Left ventricle myocardium superior (tissue), 1 donor: ENCODE results near the gene CCDC178. TPM values are rescaled to one million over a fixed set of nuclear protein-coding genes. Genes with fewer than 3 reads are reported as not detected.

ENCODE experiments used
- ATAC-seq: fragments of 200-7000 bp; cut with Tn5 transposase; one replicate; pipeline ENCODE4 v1.9.1; 2020; ENCODE audit warnings: mild to moderate bottlenecking, moderate library complexity
- DNase-seq: peaks from one replicate; pipeline ENCODE4 v3.0.0-alpha.2; 2020
- intact Hi-C: fragments of 100-400 bp; cut with micrococcal nuclease; formaldehyde crosslinking; loops from one replicate; pipeline ENCODE4 v1.11.0; 2022
- total RNA-seq: library from RNA; stranded (reverse); fragmentation: NEBNext Ultra II Directional; extraction: Animal tissue kit (Norgen Biotek cat#: 25700); gene quantifications from one replicate; pipeline ENCODE4 v1.2.1, GENCODE V29; 2021
- donor health status: DM: no; HTN: yes; CAD: no; lungs with severe emphysema.

Gene CCDC178
- total RNA-seq, 1 donor from 2014 or later: 0.55 TPM

DNA sequence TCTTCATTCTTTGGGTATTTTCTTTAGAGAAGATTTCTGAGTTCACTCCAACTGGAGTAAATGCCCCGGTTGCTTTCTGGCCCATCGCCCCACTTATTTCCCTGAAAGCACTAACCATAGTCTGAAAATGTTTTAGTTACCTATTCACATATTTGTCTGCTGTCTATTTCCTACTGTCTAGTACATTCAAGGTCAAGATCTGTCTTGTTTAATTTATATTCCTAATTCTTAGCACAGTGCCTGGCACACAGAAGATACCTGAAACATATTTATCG, 533.3 kb downstream of the CCDC178 start:
- ATAC-seq (no peak), DNase-seq (no peak)
- intact Hi-C loops: no loop called here

DNA sequence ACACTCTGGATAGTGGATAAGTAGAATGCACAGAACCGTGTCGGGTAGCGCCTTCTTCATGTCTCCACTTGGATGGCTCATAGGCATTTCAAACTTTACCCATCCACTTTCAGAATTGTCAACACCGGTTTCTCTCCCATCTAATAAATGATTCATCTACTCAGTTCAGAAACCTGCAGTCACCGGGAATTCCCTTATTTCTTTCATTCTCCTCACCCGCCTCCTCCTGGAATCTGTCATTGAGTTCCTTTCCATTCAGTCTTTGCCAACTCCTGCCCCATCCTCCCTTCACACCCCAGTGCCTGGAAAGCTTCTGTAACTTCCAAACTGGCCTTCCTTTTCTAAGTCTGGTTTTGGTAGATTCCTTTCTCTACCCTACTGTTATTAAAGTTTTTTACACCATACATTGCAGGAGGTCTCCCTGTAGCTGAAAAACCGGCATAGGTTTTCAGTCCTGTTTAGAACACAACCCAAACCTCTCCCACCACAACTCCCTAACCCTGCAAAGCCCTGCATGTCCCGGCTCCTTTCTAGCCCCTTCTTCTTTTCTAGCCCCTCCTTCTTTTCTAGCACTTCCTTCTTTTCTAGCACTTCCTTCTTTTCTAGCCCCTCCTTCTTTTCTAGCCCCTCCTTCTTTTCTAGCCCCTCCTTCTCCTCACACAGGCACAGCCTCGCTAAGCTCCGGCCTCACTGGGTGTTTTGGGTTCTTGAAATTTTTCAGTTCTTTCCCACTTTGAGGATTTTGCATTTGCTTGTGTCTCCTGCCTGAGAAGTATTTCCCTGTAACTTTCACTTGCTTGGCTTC, 533.8 kb downstream of the CCDC178 start:
- DNase-seq: no peak
- intact Hi-C loops: no loop called here
- no peak for ATAC-seq

DNA sequence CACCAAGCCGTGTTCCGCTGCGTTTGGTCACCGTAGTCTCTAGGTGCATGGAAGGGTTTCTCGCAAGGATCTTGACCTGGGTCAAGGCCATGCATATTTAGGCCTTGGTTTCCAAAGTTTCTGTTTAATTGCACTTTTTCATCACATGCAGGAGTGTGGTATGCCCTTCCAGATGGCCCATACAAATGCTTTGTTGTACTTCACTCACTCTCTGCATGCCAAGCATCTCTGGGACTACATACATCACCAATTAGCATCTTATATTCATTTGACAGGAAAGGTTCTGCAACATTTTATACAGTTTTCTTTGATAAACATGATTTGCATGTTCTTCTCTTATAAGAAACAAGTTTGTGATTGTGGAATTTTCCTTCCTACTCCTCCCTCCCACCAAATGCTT, 534.9 kb downstream of the CCDC178 start:
- DNase-seq (no peak), ATAC-seq (no peak)
- intact Hi-C loops: no loop called here

DNA sequence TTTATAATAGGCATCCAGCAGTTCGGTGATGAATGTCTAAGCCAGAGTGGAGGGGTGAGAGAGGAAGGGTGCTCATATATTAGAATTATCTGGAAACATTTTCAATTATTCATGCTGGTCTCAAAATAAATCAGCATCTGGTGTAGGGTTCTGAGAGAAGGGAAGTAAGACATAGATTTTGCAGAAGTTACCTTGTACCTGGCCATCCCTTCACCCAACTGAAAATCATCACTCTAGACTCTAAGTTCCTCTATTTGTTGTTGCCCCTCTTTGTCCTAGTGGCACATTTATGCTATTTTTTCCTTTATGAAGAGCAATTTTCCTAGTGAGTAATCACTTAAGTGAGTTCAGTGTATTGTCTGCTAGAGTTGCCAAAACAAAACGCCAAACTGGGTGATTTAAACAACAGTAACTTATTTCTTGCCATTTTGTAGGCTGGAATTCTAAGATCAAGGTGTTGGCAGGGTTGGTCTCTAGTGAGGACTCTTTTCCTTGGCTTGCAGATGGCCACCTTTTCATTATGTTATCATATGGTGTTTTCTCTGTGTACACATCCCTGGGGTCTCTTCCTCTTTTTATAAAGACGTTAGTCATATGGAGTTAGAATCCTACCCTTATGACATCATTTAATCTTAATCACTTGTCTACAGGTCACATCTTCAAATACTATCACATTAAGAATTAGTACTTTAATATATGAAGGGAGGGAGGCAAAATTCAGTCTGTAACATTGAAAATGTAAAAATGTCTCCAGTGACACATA, 537.8 kb downstream of the CCDC178 start:
- intact Hi-C loops: no loop called here
- DNase-seq (no peak), ATAC-seq (no peak)

DNA sequence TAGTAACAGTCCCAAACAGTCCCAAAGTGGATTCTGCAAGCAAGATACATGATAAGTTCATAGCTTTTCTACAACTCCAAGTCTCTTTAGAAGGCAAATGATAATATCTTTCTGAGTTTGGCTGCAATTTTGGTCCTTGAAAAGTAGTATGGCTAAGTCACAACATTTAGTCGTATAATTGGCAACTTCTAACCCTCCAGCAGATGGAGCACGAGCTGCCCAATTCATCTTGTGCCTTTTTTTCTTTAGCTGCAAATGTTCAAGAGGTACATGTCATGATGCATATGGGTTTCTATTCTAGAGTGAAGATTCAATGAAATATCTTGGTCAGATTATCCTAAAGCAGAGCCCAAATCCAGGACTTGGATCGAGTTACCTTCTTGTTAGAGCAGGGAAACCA, 540.7 kb downstream of the CCDC178 start:
- no peak for DNase-seq
- intact Hi-C loops: no loop called here
- ATAC-seq: no peak

DNA sequence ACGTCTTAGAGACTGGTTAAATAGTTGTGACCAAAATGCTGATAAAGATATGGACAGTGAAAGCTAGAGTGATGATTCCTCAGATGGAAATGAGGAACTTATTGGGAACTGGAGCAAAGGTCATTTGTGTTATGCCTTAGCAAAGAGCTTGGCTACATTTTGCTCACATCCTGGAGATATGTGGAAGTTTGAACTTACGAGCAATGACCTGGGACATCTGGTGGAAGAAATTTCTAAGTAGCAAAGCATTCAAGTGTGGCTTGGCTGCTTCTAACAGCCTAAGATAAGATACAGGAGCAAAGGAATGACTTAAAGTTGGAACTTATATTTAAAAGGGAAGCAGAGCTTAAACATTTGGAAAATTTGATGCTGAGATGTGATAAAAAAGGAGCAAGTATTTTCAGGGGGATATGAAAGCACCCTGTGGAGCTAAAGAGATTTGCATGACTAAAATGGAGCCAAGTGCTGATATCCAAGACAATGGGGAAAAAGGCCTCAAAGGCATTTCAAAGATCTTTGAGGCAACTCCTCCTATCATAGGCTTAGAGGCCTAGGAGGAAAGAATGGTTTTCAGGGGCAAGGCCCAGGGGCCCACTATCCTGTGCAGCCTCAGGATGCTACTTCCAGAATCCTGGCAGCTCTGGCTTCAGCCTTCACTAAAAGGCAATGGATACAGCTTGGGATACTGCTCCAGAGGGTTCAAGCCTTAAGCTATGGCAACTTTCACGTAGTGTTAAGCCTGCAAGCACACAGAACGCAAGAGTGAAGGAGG, 543.6 kb downstream of the CCDC178 start:
- no peak for ATAC-seq
- intact Hi-C loops: no loop called here

DNA sequence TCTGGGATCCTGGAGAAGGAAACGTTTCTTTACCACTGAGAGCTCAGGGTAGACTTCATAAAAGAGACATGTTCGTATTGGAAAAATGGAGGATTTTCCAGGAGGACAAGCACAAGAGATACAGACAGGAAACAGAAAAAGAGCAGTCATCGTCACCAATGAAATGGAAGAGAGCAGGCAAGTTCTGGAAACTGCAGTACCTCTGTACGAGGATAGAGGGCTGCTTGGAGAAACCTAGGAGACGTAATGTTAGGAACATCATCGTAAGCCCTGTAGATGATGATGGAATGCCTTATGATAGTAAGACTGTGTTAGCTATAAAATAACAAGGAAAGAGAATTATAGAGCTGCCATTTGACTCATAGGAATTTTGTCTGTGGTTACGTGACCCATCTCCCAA, 546.6 kb downstream of the CCDC178 start:
- no peak for DNase-seq
- intact Hi-C loops: no loop called here

More for the DNA sequence above, 543.6 kb downstream of the CCDC178 start:
- DNase-seq: no peak

DNA sequence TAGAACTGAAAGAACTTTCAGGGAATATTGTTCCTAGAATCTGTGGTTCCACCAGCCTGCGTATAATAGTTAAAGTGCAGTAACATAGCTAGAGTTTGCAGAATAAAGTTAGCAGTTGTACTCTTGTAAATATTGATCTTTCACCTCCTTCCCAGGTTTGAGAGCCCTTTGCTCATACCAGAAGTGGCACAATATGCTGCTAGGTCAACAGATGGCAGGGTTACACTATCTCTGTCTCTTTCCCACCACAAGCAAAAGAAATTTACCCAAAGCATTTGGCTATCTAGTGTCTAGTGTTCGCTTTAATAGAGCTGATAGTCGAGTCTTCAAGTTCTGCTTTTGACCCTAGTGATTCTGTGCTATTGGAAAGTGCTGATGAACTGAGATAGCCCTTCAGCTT, 548.7 kb downstream of the CCDC178 start:
- ATAC-seq (no peak), DNase-seq (no peak)
- intact Hi-C loops: no loop called here

More for the DNA sequence above, 546.6 kb downstream of the CCDC178 start:
- ATAC-seq: no peak

DNA sequence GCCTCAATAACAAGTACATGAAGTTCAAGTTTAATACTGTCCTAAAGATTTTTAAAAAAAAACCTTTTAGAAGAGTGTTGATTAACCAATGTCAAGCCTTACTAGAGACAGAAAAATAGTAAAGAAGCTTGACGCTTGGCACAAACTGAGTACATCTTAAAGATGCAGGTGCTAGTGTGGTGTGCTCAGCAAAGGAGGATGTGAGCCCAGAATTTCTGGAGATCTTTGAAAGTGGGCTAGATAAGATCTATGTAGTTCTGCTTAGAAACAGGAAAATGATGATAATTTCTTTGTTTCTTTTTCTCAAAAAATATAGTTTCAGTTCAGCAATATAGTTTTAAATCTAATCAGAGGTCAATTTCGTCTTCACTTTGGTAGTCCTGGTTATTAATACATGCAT, 549.4 kb downstream of the CCDC178 start:
- intact Hi-C loops: no loop called here
- ATAC-seq (no peak), DNase-seq (no peak)

DNA sequence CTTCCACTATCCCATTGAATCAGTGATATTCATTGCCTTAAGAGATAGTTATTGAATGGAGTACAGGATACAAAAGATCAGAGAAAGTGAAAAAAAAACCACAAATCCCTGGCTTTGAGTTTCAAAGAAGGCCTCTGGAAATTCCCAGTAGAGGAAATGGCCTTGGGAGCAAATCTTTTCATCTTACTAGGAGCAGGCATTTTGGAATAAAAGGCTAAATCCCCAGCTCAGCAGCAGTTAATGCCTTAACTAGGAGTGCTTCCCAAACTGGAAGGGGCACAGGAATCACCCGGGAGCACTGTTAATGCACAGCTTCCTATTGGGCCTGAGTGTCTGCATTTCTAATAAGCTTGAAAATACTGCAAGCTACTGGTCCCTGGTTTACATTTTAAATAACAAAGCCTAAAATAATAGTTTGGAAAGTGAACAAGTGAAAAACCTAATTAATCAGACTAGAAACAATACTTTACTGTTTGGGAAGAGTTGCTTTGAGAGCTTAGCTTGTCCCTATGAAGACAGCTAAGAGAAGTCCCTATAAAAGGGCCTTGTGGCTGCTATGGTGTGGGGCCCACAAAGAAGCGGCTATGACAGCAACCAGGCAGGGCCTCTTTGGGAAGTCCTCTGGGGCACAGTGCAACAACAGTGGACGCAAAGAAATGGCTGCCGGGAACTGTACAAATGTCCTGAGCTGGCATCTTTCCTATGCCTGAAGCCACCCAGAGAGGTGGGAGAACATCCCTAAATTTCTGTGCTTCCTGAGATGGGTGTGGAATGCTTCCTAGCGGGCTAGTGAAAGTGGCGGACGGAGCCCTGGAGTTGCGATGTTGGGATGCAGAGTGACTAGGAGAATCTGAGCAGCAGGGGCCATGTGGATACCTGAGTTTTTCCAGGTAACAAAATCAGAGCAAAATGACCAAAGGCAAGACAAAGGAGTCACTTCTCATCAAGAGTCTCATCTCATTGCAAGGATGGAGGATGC, 550.6 kb downstream of the CCDC178 start:
- ATAC-seq: no peak
- intact Hi-C loops: no loop called here
- DNase-seq: no peak

DNA sequence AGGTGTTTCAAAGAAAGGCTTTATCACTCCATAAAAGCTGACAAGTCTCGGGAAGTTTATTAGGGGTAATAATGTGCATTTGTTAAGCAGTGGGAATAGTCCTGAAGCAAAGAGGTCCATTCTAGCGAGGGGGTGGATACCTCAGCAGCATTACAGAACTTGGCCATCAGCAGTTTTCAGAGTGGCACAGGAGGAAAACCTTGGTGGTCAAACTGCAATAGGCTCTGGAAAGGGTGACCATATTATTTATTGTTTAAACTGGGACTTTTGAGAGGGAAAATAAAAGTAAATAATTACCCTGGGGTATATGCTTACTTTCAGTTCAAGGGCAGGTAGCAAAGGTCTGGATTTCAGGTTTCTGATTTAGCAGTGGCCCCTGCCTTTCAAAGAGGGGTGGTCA, 552.2 kb downstream of the CCDC178 start:
- no peak for DNase-seq
- intact Hi-C loops: no loop called here
- no peak for ATAC-seq

Other genes with a start within 250 kb of the CCDC178 start
- 4.3 TPM for gene ASXL3, start 137.5 kb upstream of the CCDC178 start, total RNA-seq